SK-N-SH treated with all-trans-retinoic acid at 6 μM for 48 hours (cell line): ENCODE measurements around the gene PCA3.

Experiments
- ARNTL ChIP-seq: fragments of 450-650 bp; formaldehyde crosslinking; IDR thresholded peaks from 2 replicates; pipeline ENCODE4 v1.5.0; 2020; ENCODE audit warnings: low read depth, mild to moderate bottlenecking, moderate library complexity, borderline replicate concordance
- RARB ChIP-seq: fragments of 250-450 bp; sonication (Bioruptor Pico); IDR thresholded peaks from 2 replicates; pipeline ENCODE4 v1.8.0; 2021; ENCODE audit warnings: mild to moderate bottlenecking, moderate library complexity
- ZFP30 ChIP-seq: fragments of 450-650 bp; formaldehyde crosslinking; IDR thresholded peaks from 2 replicates; pipeline ENCODE4 v1.5.0; 2022; ENCODE audit warnings: mild to moderate bottlenecking, moderate library complexity
- TF ChIP-seq, protein P1 (sequence below): fragments of 250-450 bp; sonication (Bioruptor Pico); IDR thresholded peaks from 2 replicates; pipeline ENCODE4 v1.5.1; 2021; ENCODE audit warnings: mild to moderate bottlenecking, moderate library complexity
- TF ChIP-seq, protein P2 (sequence below): fragments of 250-450 bp; sonication (Bioruptor Pico); IDR thresholded peaks from 2 replicates; pipeline ENCODE4 v1.8.0; 2020; ENCODE audit warnings: mild to moderate bottlenecking, moderate library complexity, borderline replicate concordance
- TF ChIP-seq, protein P3 (sequence below): fragments of 250-450 bp; sonication (Bioruptor Pico); IDR thresholded peaks from 2 replicates; pipeline ENCODE4 v1.5.1; 2020; ENCODE audit warnings: low read depth, mild to moderate bottlenecking, moderate library complexity

DNA sequence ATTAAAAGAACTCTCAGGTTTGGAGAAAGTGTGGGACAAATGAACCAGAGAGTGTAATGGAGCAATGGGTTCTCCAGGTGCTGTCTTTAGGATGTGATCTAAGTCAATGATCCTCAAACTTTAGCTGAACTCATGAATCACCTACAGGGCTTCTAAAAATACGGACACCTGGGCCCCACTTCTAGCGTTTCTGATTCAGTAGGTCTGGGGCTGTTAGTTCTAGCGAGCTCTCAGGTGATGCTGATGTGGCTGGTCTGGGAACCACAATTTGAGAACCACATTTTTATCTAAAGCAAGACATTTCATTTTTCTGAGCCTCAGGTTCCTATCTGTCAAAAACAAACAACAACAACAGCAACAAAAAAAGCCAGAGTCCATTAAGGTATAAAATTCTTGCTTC lies 35.1 kb upstream of the PCA3 start:
- TF ChIP-seq ZFP30 (CRISPR knock-in tag) (no peak), RARB (CRISPR knock-in tag) (no peak), ARNTL (CRISPR knock-in tag) (no peak)
- TF ChIP-seq, protein P1, sequence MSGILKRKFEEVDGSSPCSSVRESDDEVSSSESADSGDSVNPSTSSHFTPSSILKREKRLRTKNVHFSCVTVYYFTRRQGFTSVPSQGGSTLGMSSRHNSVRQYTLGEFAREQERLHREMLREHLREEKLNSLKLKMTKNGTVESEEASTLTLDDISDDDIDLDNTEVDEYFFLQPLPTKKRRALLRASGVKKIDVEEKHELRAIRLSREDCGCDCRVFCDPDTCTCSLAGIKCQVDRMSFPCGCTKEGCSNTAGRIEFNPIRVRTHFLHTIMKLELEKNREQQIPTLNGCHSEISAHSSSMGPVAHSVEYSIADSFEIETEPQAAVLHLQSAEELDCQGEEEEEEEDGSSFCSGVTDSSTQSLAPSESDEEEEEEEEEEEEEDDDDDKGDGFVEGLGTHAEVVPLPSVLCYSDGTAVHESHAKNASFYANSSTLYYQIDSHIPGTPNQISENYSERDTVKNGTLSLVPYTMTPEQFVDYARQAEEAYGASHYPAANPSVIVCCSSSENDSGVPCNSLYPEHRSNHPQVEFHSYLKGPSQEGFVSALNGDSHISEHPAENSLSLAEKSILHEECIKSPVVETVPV, result no peak
- TF ChIP-seq, protein P2, sequence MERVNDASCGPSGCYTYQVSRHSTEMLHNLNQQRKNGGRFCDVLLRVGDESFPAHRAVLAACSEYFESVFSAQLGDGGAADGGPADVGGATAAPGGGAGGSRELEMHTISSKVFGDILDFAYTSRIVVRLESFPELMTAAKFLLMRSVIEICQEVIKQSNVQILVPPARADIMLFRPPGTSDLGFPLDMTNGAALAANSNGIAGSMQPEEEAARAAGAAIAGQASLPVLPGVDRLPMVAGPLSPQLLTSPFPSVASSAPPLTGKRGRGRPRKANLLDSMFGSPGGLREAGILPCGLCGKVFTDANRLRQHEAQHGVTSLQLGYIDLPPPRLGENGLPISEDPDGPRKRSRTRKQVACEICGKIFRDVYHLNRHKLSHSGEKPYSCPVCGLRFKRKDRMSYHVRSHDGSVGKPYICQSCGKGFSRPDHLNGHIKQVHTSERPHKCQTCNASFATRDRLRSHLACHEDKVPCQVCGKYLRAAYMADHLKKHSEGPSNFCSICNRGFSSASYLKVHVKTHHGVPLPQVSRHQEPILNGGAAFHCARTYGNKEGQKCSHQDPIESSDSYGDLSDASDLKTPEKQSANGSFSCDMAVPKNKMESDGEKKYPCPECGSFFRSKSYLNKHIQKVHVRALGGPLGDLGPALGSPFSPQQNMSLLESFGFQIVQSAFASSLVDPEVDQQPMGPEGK (CRISPR knock-in tag), result no peak
- TF ChIP-seq, protein P3, sequence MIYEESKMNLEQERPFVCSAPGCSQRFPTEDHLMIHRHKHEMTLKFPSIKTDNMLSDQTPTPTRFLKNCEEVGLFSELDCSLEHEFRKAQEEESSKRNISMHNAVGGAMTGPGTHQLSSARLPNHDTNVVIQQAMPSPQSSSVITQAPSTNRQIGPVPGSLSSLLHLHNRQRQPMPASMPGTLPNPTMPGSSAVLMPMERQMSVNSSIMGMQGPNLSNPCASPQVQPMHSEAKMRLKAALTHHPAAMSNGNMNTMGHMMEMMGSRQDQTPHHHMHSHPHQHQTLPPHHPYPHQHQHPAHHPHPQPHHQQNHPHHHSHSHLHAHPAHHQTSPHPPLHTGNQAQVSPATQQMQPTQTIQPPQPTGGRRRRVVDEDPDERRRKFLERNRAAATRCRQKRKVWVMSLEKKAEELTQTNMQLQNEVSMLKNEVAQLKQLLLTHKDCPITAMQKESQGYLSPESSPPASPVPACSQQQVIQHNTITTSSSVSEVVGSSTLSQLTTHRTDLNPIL, result no peak
